ENCODE measurements around the gene POLE. TPM values are rescaled to one million over a fixed set of nuclear protein-coding genes. Genes with fewer than 3 reads are reported as not detected.

POLE gene
- total and polyA plus RNA-seq, 10 of the 15 experiments (the other 5 are each of a cell fraction or from before 2014, with no cell fraction given) = 2.3 to 103 (median 37.1) TPM

- Histone ChIP-seq H2AFZ (ENCODE audit: control insufficient read depth, low read depth, low read length) (no peak overlapping the region), H3K4me2 (ENCODE audit: control insufficient read depth, insufficient read depth) (no peak overlapping the region), H4K20me1 (ENCODE audit: control insufficient read depth, insufficient read depth) (no peaks in the 10 kb centered on the region), H3K36me3 (ENCODE audit: control insufficient read depth in 2 of 2, insufficient read depth in 2 of 2, low read length in 1 of 2) (peaks cover 24 to 41% of the 10 kb centered on the region in 2 experiments), H3K4me1 (ENCODE audit: control insufficient read depth, insufficient read depth, low read length) (no peaks in the 10 kb centered on the region), H3K27me3 (replicated peaks in 1 of 2; ENCODE audit: control insufficient read depth in 2 of 2, insufficient read depth in 2 of 2, low read length in 1 of 2) (no peaks in the 10 kb centered on the region), H3K27ac (ENCODE audit: control insufficient read depth, insufficient read depth) (no peak overlapping the region), H3K79me2 (ENCODE audit: control insufficient read depth, insufficient read depth, low read length) (no peaks in the 10 kb centered on the region), H3K9ac (ENCODE audit: control insufficient read depth, insufficient read depth, low read length) (no peak overlapping the region), H3K4me3 (no peak overlapping the region), H3K9me3 (replicated peaks; ENCODE audit: control insufficient read depth, insufficient read depth, low read length) (no peaks in the 10 kb centered on the region; the same call in 2 of the 3 replicates)
- ChIA-PET RAD21 (ENCODE audit: unreplicated experiment) (no interaction called here), POLR2A (no interaction called here), CTCF (interaction anchor here (1.3 kb wide), 1 partner anchor 10 kb away, joined by 3 read pairs; no protein-coding TSS in a partner anchor), SMC1A (ENCODE audit: uncharacterized antibody, unreplicated experiment) (no interaction called here)
- 89% methylated on average over 24 of the region's 24 CpGs for WGBS (ENCODE audit: insufficient coverage, insufficient replicate concordance, low lambda C conversion rate, missing lambda C conversion rate)
- ATAC-seq = no peak
- no peak for DNase-seq (ENCODE audit: low read depth, low spot score)
- intact Hi-C loops (cut with micrococcal nuclease; ENCODE audit: unreplicated experiment) (no loop called here), in situ Hi-C loops (cut with MboI) (no loop called here)
- FAIRE-seq = no peak
- no peak for TF ChIP-seq IRF4 (IDR thresholded peaks at IDR 0.05; ENCODE audit: low read depth, low read length)
- no peak for TF ChIP-seq JUND (IDR thresholded peaks at IDR 0.05; ENCODE audit: low read depth, low read length)
- TF ChIP-seq STAT3 (IDR thresholded peaks at IDR 0.05; ENCODE audit: low read depth, low read length) = no peak
- TF ChIP-seq POLR2A (IDR thresholded peaks at IDR 0.05; ENCODE audit: low read depth, low read length) = 0 out of 2 replicates have a peak, but pooled peaks have one; percentile 6
- TF ChIP-seq SPI1 (IDR thresholded peaks at IDR 0.05; ENCODE audit: borderline replicate concordance, insufficient read depth, low read depth, low read length) = no peak
- TF ChIP-seq ZNF207 (IDR thresholded peaks at IDR 0.05; ENCODE audit: borderline replicate concordance) = no peak
- no TSS peak for BruUV-seq (replicated peaks)
These were observed 42.6 kb upstream of the POLE start for GRCh38 chr12:132729541-132730320.

- no peak overlapping the region for H2AFZ ChIP-seq (ENCODE audit: control insufficient read depth, low read depth, low read length)
- ChIA-PET CTCF (no interaction called here), SMC1A (ENCODE audit: uncharacterized antibody, unreplicated experiment) (no interaction called here), RAD21 (ENCODE audit: unreplicated experiment) (no interaction called here), POLR2A (no interaction called here)
- in situ Hi-C loops (cut with MboI) = no loop called here
- TF ChIP-seq YY1 (IDR thresholded peaks at IDR 0.05; ENCODE audit: low read depth, low read length) = no peak
- TF ChIP-seq BHLHE40 (IDR thresholded peaks at IDR 0.05; ENCODE audit: borderline replicate concordance in 1 of 2, low read depth in 2 of 2, low read length in 1 of 2) = no peak
- TF ChIP-seq MYB (IDR thresholded peaks at IDR 0.05; ENCODE audit: borderline replicate concordance, low read depth, low read length) = no peak
- no peak for TF ChIP-seq HSF1 (IDR thresholded peaks at IDR 0.05; ENCODE audit: low read depth, low read length)
- no peak for TF ChIP-seq PAX8 (IDR thresholded peaks at IDR 0.05)
- no peak for TF ChIP-seq SMAD5 (IDR thresholded peaks at IDR 0.05; ENCODE audit: low read depth)
- no peak for TF ChIP-seq POU2F2 (IDR thresholded peaks at IDR 0.05; ENCODE audit: borderline replicate concordance, low read depth, low read length)
- H3K9ac ChIP-seq (ENCODE audit: control insufficient read depth, insufficient read depth, low read length) = no peak overlapping the region
- no peaks in the 10 kb centered on the region for H3K4me1 ChIP-seq (ENCODE audit: control insufficient read depth, insufficient read depth, low read length)
- ATAC-seq (no peak), FAIRE-seq (no peak), DNase-seq (ENCODE audit: low read depth, low spot score) (no peak)
- no peak overlapping the region for H3K4me3 ChIP-seq
- H3K4me2 ChIP-seq (ENCODE audit: control insufficient read depth, insufficient read depth) = no peak overlapping the region
- H3K9me3 ChIP-seq (replicated peaks; ENCODE audit: control insufficient read depth, insufficient read depth, low read length) = no peaks in the 10 kb centered on the region; the same call in 2 of the 3 replicates
- H3K27me3 ChIP-seq (replicated peaks in 1 of 2; ENCODE audit: control insufficient read depth in 2 of 2, insufficient read depth in 2 of 2, low read length in 1 of 2) = no peaks in the 10 kb centered on the region
- no peak overlapping the region for H3K27ac ChIP-seq (ENCODE audit: control insufficient read depth, insufficient read depth)
- no TSS peak for BruUV-seq (replicated peaks)
- 0 out of 2 replicates have a peak, but pooled peaks cover 6% of the 10 kb centered on the region for H4K20me1 ChIP-seq (ENCODE audit: control insufficient read depth, insufficient read depth)
- H3K36me3 ChIP-seq (ENCODE audit: control insufficient read depth in 2 of 2, insufficient read depth in 2 of 2, low read length in 1 of 2) = peaks cover 26 to 36% of the 10 kb centered on the region in 2 experiments
- no peaks in the 10 kb centered on the region for H3K79me2 ChIP-seq (ENCODE audit: control insufficient read depth, insufficient read depth, low read length)
- intact Hi-C loops (cut with micrococcal nuclease; ENCODE audit: unreplicated experiment) = no loop called here
- WGBS (ENCODE audit: insufficient coverage, insufficient replicate concordance, low lambda C conversion rate, missing lambda C conversion rate) = 94% methylated on average over 7 of the region's 7 CpGs
These were observed 41.4 kb upstream of the POLE start for GRCh38 chr12:132728502-132728901.

Data from GM12878 (cell line).